AG09319 (cell line): ENCODE measurements around the gene COL19A1.

ENCODE experiments used
- DNase-seq: peaks from one replicate; pipeline ENCODE4 v3.0.0-alpha.2; 2010; ENCODE audit warnings: low read depth; ENCODE audit errors: extremely low read depth
- TF ChIP-seq, protein P1 (sequence below): IDR thresholded peaks from 2 replicates; pipeline ENCODE4 v1.5.1; 2011; ENCODE audit warnings: low read depth, mild to moderate bottlenecking, inconsistent platforms, low read length, moderate library complexity

COL19A1 gene

DNA sequence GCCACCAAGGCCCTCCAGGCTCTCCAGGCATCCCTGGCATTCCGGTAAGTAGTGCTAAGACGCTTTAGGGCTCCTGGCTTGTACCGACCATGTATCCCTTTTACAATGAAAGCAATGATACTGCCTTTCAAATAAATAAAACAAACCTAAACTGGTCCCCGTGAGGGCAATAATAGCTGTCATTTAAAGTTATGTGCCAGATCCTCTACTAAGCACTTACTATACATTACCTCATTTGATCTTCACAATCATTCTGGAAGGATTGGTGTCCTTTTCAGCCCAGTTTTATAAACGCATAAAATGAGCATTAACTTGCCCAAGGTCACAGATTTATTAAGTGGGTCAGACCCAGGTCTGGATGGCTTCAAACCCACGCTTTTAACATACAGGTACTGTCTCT, 321.8 kb downstream of the COL19A1 start:
- no peak for DNase-seq
- TF ChIP-seq, protein P1, sequence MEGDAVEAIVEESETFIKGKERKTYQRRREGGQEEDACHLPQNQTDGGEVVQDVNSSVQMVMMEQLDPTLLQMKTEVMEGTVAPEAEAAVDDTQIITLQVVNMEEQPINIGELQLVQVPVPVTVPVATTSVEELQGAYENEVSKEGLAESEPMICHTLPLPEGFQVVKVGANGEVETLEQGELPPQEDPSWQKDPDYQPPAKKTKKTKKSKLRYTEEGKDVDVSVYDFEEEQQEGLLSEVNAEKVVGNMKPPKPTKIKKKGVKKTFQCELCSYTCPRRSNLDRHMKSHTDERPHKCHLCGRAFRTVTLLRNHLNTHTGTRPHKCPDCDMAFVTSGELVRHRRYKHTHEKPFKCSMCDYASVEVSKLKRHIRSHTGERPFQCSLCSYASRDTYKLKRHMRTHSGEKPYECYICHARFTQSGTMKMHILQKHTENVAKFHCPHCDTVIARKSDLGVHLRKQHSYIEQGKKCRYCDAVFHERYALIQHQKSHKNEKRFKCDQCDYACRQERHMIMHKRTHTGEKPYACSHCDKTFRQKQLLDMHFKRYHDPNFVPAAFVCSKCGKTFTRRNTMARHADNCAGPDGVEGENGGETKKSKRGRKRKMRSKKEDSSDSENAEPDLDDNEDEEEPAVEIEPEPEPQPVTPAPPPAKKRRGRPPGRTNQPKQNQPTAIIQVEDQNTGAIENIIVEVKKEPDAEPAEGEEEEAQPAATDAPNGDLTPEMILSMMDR, result no peak

DNA sequence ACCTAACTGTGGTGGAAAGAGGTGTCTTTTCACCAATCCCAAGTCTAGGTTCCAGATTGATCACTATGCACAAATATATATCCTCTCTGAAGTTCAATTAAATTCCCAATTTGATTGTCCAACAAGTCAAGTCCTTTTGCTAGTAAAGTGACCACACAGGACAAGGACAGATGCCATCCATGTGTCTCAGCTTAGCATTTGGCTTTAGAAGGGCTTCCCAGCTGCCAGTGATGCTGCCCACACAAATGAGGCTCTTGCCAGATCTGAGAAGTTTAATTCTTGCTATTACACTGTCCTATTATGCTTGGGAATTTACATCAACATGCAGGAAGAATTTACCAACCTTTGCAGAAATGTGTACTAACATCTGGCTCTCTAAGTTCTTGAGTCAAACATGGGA, 328.1 kb downstream of the COL19A1 start:
- no peak for DNase-seq
- TF ChIP-seq, protein P1, result no peak

DNA sequence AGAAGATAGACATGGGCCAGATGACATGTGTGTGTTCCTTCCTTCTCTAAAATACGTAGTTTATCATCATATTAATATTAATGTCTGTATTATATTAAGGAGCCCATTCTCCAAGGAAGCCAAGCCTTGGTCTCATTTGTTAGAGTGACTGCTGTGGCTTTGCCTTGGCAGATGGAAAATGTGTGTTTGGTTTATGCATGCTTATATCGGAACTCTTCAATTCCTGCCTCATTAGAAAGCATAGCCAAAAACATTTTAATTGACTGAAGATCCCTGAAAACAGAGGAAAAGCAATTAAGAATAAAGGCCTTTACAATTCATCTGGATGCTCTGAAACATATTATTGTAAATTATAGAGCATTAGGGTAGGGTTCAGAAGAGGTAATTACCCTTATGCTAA, 330.2 kb downstream of the COL19A1 start:
- TF ChIP-seq, protein P1, result no peak

DNA sequence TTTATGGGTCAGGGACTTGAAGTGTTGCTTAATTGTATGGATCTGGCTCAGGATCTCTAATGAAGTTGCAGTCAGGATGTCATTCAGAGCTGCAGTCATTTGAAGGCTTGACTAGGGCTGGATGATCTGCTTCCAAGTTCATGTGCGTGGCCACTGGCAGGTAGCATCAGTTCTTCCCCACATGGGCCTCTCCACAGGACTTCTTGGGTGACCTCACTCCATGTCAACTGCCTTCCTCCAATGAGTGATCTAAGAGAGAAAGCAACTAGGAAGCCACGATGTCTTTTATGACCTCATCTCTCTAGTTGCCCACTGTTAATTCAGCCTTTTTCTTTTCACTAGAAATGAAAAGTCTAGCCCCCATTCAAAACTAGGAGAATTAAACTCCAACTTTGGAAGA, 332.4 kb downstream of the COL19A1 start:
- TF ChIP-seq, protein P1, result no peak
- DNase-seq, result no peak

More for the DNA sequence above, 330.2 kb downstream of the COL19A1 start:
- DNase-seq, result no peak

DNA sequence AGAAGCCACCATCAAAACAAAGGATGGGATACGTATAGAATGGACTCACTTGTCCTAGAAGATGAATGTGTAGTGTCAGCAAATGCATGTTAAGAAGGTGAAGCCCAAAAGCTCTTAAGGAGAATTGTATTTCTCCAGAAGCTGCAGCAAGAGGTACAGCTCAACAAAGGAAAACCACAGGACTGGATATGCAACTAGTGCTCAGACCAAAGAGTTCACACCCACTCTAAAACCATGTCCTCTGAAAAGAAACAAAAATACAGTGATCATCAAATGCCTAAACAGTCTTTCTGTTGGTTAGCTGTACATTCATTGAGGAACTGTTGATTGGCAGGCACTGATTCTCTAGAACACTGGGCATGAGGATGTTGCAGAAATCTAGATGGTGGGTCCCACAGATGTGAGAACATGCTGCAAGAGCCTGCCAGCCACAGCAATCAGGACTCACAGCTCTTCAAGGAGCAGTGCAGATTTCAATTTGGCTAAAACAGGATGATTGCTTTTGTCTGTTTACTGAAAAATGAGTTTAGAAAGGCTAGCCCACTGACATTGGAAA, 342.0 kb downstream of the COL19A1 start:
- TF ChIP-seq, protein P1, result no peak
- DNase-seq, result no peak

DNA sequence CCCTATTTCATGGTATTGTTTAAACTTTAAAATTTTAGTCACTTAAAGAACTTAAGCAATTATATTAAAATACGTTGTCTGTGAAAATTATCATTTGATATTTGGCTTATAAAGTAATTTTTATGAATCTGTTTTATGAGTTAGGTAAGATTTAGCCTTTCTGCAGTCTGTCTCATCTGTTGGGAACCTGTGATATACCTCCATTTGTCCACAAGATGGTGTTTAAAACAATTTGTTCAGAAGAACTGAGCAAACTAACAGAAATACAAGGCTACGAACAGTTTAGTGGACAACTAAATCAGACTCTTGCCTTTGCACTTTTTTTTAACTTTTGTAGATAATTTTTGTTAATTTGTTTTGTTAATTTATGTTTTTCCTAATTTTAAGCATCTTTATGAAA, 344.1 kb downstream of the COL19A1 start:
- TF ChIP-seq, protein P1, result no peak; the same call in 1 of the 2 replicates
- DNase-seq, result no peak

DNA sequence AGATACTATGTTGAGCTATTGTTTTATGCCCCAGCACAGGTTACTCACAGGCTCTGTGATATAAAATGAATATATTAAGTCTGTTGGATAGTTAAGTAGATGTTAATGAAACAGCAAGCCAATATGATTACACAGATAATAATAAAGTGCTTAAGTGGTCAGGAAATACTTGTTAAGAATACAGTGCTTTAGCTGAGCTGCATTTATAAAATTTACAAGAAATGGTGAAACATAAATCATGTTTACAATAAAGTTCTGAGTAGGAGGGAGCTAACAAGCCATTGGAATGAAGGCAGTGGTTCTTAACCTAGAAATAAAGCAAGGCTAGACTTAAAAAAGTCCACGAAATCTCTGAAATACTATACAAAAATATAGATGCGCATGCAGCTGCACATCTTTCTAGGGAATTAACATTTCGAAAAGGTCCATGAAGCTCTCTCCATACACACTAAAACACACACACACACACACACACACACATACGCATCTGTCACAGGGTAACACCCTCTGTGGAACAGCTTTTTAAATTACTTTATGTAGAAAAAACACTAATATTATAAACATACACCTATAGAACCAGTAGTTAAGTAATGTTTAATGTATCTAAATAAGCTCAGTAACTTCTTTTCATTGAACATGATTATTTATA, 349.2 kb downstream of the COL19A1 start:
- TF ChIP-seq, protein P1, result no peak
- no peak for DNase-seq
